Measurements from ENCODE around the gene HTR6. TPM values are rescaled to one million over a fixed set of nuclear protein-coding genes. Genes with fewer than 3 reads are reported as not detected.
A peak's percentile ranks its signal among the peaks of the same experiment; 100 is the strongest.

The HTR6 gene
- total RNA-seq, 1 experiment from 2014 or later, result not detected

DNA sequence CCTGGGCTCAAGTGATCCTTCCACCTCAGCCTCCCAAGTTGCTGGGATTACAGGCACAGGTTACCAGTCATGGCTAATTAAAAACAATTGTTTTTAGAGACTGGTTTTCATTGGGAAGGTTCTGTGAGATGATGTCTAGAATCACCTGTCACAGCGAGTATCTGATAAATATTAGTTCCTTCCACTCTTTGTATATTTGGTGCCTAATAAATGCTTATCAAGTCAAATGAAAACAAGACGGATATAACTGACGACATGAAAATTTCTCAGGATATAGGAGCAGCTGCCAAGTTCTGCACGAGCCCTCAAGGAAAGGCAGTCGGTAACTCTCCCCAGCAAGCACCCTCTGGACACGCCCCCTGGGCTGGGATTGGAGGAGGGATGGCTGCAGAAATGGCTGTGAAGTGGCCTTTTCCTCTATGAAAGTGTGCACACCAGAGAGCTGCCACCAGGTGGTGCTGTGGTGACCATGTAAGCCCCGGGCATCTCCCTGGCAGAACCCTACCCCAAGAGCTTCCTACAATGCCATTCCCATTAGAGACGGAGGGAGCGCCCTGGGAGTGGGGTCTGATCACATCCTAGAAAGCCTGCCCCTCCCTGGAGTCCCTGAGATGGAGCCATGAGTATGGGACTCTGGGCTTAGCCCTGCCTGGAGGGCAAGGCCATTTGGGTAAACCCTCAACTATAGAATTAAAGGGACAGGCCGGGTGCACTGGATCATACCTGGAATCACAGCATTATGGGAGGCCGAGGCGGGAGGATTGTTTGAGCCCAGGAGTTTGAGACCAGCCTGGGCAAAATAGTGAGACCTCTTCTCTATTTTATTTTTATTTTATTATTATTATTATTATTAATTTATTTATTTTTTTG is 50.9 kb downstream of the HTR6 start:
- intact Hi-C loops (cut with micrococcal nuclease; ENCODE audit: unreplicated experiment), result no loop called here
- Mint-ChIP-seq H3K27ac (ENCODE audit: unreplicated experiment) (no peak overlapping the region), H3K4me1 (ENCODE audit: low read depth, unreplicated experiment) (no peaks in the 10 kb centered on the region), H3K27me3 (ENCODE audit: unreplicated experiment) (no peaks in the 10 kb centered on the region), H3K9me3 (ENCODE audit: low read depth, unreplicated experiment) (no peaks in the 10 kb centered on the region), H3K36me3 (ENCODE audit: insufficient read depth, unreplicated experiment) (no peaks in the 10 kb centered on the region), H3K4me3 (ENCODE audit: low read depth, unreplicated experiment) (no peak overlapping the region)
- no TSS peak for BruUV-seq (replicated peaks)
- TF ChIP-seq, protein P1, sequence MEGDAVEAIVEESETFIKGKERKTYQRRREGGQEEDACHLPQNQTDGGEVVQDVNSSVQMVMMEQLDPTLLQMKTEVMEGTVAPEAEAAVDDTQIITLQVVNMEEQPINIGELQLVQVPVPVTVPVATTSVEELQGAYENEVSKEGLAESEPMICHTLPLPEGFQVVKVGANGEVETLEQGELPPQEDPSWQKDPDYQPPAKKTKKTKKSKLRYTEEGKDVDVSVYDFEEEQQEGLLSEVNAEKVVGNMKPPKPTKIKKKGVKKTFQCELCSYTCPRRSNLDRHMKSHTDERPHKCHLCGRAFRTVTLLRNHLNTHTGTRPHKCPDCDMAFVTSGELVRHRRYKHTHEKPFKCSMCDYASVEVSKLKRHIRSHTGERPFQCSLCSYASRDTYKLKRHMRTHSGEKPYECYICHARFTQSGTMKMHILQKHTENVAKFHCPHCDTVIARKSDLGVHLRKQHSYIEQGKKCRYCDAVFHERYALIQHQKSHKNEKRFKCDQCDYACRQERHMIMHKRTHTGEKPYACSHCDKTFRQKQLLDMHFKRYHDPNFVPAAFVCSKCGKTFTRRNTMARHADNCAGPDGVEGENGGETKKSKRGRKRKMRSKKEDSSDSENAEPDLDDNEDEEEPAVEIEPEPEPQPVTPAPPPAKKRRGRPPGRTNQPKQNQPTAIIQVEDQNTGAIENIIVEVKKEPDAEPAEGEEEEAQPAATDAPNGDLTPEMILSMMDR (IDR thresholded peaks at IDR 0.05; ENCODE audit: unreplicated experiment), result peak; percentile 76
- CTCF ChIA-PET, result interaction anchor here (0.8 to 1.5 kb wide), 6 partner anchors 11 to 168 kb away, joined by 3 to 8 read pairs (median 3); partner anchors contain the start of genes OTUD3 and RNF186
- peak; percentile 90 for DNase-seq

DNA sequence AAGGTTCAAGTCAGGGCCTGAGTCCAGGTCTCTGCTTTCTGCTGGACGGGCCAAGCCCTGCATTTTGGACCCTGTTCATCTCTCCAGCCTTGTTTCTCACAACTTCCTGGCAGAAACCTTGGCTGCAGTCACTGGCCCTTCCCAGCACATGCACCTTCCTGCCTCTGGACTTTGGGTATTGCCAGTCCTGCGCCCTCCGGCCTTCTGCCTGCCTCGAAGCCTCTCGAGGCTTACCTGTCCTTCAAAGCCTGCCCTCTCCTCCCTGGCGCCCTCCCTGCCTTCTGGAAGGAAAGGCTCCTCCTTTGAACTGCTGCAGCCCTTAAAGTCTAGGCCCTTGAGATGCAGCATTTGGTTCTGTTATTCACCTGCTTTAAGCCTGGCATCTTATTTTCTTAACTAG is 52.8 kb downstream of the HTR6 start:
- TF ChIP-seq, protein P1 (IDR thresholded peaks at IDR 0.05; ENCODE audit: unreplicated experiment), result no peak
- Mint-ChIP-seq H3K9me3 (ENCODE audit: low read depth, unreplicated experiment) (no peaks in the 10 kb centered on the region), H3K36me3 (ENCODE audit: insufficient read depth, unreplicated experiment) (no peaks in the 10 kb centered on the region), H3K27ac (ENCODE audit: unreplicated experiment) (no peak overlapping the region), H3K27me3 (ENCODE audit: unreplicated experiment) (no peaks in the 10 kb centered on the region), H3K4me1 (ENCODE audit: low read depth, unreplicated experiment) (no peaks in the 10 kb centered on the region), H3K4me3 (ENCODE audit: low read depth, unreplicated experiment) (no peak overlapping the region)
- no TSS peak for BruUV-seq (replicated peaks)
- intact Hi-C loops (cut with micrococcal nuclease; ENCODE audit: unreplicated experiment), result no loop called here
- no peak for DNase-seq
- CTCF ChIA-PET, result no interaction called here

DNA sequence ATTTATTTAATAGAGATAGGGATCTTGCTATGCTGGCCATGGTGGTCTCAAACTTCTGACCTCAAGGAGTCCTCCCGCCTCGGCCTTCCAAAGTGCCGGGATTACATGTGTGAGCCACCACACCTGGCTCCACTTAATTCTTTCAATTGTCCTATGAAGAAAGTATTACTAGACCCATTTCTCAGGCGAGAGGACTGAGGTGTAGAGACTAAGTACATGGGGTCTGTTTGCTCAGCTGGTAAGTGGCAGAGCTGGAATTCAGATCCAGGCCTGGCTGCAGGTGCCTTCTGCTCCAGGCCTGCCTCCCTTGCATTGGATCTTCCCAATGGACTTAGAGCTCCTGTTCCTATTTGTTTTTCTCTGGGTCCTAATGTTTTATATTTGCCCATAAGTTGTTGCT is 55.5 kb downstream of the HTR6 start:
- no TSS peak for BruUV-seq (replicated peaks)
- intact Hi-C loops (cut with micrococcal nuclease; ENCODE audit: unreplicated experiment), result no loop called here
- no peaks in the 10 kb centered on the region for H3K9me3 Mint-ChIP-seq (ENCODE audit: low read depth, unreplicated experiment)
- no peak overlapping the region for H3K27ac Mint-ChIP-seq (ENCODE audit: unreplicated experiment)
- H3K27me3 Mint-ChIP-seq (ENCODE audit: unreplicated experiment), result no peaks in the 10 kb centered on the region
- no peaks in the 10 kb centered on the region for H3K4me1 Mint-ChIP-seq (ENCODE audit: low read depth, unreplicated experiment)
- H3K4me3 Mint-ChIP-seq (ENCODE audit: low read depth, unreplicated experiment), result no peak overlapping the region
- CTCF ChIA-PET, result no interaction called here
- DNase-seq, result no peak
- no peaks in the 10 kb centered on the region for H3K36me3 Mint-ChIP-seq (ENCODE audit: insufficient read depth, unreplicated experiment)
- TF ChIP-seq, protein P1 (IDR thresholded peaks at IDR 0.05; ENCODE audit: unreplicated experiment), result no peak

DNA sequence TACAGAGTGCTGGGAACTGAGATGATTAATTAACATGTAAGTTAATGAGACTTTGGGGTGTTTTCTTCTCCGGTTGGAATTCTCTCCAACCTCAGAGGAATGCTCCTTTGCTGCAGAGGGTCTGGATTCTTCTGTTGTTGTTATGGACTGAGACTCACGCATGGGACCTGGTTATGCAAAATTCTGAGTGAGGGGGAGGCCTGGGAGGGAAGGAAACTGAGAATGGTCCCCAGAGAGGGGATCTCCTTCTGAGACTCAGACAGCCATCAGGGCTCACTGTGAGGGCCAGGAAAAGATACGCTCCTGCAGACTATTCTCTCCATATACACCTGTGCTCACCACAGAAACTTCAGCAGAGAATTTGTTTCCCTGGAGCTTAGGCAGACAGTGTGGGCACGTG is 56.3 kb downstream of the HTR6 start:
- DNase-seq, result no peak
- CTCF ChIA-PET, result no interaction called here
- Mint-ChIP-seq H3K36me3 (ENCODE audit: insufficient read depth, unreplicated experiment) (no peaks in the 10 kb centered on the region), H3K4me1 (ENCODE audit: low read depth, unreplicated experiment) (no peaks in the 10 kb centered on the region), H3K27me3 (ENCODE audit: unreplicated experiment) (no peaks in the 10 kb centered on the region), H3K27ac (ENCODE audit: unreplicated experiment) (no peak overlapping the region), H3K4me3 (ENCODE audit: low read depth, unreplicated experiment) (no peak overlapping the region), H3K9me3 (ENCODE audit: low read depth, unreplicated experiment) (no peaks in the 10 kb centered on the region)
- intact Hi-C loops (cut with micrococcal nuclease; ENCODE audit: unreplicated experiment), result no loop called here
- TF ChIP-seq, protein P1 (IDR thresholded peaks at IDR 0.05; ENCODE audit: unreplicated experiment), result no peak
- no TSS peak for BruUV-seq (replicated peaks)
